ENCODE data around the gene ZCCHC10.
"Not testable (repeated sequence)": the region's sequence is repeated elsewhere in the genome, so short reads cannot be mapped to it uniquely, and the experiment has no call there.

The ZCCHC10 gene

DNA sequence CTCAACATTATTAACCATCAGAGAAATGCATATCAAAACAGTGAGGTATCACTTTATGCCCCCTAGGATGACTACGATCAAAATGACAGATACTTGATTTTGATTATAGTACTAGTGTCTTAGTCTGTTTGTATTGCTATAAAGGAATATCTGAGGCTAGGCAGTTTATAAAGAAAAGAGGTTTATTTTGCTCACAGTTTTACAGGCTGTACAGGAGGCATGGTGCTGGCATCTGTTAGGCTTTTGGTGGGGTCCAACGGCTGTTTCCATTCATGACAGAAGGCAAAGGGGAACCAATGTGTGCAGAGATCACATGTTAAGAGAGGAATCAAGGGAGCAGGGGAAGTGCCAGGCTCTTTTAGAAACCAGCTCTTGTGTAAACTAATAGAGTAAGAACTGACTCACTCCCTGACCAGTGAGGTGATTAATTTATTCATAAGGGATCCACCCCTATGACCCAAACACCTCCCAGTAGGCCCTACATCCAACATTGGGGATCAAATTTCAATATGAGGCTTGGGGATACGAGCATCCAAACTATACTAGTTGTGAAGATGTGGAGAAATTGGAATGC, 46.9 kb downstream of the ZCCHC10 start:
- no peak for DNase-seq (ENCODE audit: low read depth in 2 of 2)

DNA sequence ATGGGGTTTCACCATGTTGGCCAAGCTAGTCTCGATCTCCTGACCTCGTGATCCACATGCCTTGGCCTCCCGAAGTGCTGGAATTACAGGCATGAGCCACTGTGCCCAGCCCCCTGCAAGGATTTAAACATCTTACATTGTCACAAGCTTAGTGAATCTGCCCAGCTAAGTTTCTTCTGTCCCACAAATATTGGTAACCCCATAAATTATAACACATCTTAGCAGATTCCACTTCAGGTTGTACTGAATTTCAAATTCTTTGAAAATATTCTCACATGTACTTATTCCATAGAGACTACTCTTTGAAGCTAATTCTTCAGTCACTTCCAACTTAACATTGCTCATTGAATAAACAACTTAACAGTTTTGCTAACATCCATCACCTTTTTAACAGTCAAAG, 49.5 kb downstream of the ZCCHC10 start:
- DNase-seq (ENCODE audit: low read depth in 2 of 2) = no peak

DNA sequence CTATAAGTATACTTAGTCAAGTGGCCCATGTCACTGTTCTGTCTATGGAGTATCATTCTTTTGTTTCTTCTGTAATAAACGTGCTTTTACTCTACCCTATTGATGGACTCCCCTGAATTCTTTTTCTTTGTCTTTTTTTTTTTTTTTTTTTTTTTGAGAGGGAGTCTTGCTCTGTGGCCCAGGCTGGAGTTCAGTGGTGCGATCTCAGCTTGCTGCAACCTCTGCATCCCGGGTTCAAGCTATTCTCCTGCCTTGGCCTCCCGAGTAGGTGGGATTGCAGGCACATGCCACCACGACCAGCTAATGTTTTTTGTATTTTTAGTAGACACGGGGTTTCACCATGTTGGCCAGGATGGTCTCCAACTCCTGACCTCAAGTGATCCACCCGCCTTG, 53.9 kb downstream of the ZCCHC10 start:
- not testable (repeated sequence) for DNase-seq (ENCODE audit: low read depth in 2 of 2)

DNA sequence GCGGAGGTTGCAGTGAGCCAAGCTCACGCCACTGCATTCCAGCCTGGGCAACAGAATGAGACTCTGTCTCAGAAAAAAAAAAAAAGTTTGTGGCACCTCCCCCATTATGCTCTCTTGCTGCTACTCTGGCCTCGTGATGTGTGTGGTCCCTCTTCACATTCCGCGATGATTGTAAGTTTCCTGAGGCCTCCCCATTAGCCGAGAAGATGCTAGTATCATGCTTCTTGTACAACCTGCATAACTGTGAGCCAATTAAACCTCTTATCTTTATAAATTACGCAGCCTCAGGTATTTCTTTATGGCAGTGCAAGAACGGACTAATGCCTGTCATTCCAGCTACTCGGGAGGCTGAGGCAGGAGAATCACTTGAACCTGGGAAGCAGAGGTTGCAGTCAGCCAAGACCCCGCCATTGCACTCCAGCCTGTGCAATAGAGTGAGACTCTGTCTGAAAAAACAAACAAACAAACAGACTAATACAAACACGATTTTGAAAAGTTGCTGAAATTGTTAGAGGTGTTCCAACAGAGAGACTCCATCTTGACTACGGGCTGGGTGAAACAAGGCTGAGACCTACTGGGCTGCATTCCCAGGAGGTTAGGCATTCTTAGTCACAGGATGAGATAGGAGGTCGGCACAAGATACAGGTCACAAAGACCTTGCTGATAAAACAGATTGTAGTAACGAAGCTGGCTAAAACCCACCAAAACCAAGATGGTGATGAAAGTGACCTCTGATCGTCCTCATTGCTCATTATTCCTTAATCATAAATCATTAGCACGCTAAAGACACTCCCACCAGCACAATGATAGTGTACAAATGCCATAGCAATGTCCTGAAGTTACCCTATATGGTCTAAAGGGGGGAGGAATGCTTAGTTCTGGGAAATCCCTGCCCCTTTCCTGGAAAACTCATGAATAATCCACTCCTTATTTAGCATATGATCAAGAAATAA, 54.6 kb downstream of the ZCCHC10 start:
- no peak for DNase-seq (ENCODE audit: low read depth in 2 of 2)

DNA sequence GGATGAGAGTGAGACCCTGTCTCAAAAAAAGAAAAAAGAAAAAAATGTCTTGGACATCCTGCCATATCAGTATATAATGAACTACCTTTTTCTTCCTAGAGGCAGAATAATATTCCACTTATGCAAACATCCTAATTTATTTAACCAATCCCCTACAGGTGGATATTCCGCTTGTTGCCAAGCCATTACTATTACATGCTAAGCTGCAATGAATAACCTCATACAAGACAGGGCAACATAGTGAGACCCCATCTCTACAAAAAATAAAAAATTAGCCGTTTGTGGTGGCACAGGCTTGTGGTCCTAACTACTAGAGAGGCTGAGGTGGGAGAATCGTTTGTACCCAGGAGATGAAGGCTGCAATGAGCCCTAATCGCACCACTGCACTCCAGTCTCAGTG, 61.2 kb downstream of the ZCCHC10 start:
- DNase-seq (ENCODE audit: low read depth in 2 of 2) = no peak

DNA sequence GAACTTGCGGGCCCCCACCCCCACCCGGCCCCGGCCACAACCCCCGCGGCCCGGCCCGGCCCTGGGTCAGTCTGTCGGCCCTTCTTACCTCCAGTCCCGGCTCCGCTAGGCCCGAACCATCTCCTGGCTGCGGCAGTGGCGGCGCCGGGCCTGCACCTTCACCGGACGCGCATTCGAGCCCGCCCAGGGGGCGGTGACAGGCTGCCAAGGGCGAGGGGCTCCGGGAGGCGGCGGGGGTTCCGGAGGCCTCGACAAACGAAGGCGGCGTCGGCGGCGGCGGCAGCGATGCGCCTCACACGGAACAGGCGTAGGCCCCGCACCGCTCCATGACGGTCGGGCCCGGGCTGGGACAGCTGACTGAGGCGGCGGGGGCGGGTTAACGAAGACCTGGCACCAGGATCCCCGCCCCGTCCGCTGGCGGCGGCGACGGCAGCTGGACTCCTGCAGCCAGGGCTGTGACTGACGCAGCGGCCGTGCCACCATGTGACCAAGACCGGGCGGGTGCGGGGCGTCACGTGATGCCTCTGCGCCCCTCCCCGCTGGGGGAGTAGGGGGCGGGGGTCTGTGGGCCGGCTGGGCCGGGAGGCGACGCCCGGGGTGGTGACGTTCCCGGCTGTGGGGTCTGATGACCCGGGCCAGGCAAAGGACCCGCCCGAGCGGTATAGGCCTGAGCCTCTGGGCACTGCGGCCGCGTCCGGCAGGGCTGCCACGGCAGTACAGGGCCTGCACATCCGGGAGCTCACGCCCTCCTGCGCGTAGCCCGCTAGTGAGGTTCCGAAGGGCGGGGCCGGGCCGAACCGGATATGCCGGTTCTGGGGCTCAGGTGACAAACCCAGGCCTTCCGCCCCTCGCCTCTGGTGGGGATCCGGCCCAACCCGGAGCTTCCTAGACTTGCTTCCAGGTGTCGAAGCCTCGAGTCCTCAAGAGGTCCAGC, 62.9 kb downstream of the ZCCHC10 start, which contains the start of gene AFF4:
Gene AFF4, minus strand, starts transcription at position 464 of the 934 bp plus-strand sequence. CDS start 26,445 bp downstream, outside the sequence.
- DNase-seq (ENCODE audit: low read depth in 2 of 2) = peak; percentile 80 to 87

DNA sequence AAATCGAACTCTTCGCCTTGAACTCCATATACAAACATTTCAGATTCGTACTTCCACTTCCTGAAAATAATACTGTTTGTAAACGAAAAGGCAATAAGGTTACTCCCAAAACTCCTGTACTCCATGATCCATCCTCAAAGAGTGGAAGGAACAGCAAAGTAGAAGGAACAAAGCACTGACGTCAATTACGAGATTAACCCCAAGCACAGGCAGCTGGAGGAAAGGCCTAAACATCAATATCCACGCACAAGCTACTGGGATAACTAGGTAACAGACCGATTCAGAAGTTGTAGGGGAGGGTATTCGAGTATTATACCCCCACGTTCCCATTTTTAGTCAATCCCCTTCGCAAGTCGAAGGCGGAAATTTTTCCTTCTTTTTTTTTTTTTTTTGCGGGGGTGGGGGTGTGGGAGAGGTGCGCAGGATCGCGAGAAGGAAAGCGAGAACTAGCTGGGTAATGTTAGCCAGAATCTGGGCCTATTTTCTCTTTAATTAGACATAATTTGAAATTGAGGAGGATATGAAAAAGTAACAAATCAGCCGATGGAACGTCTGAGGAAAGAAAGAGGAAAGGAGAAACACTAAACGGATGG, 63.8 kb downstream of the ZCCHC10 start:
- no peak for DNase-seq (ENCODE audit: low read depth in 2 of 2)

DNA sequence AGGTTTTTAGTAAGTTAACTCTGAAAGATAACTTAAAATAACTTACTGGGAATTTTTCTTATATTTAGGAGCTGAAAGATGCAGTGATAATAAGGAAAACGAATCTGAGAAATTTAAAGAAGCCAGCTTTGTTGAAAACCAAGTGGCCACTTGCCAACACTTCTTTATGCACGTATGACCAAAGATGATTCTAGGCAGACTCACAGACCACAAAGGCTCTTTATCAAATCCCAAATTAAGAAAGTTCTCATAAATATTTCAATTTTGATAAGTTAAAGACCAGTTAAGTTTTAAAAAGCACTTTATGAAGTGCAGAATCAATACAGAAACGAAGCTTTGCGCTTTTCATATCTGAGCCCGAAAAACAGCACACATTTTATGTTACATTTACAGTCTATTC, 64.5 kb downstream of the ZCCHC10 start:
- no peak for DNase-seq (ENCODE audit: low read depth in 2 of 2)

DNA sequence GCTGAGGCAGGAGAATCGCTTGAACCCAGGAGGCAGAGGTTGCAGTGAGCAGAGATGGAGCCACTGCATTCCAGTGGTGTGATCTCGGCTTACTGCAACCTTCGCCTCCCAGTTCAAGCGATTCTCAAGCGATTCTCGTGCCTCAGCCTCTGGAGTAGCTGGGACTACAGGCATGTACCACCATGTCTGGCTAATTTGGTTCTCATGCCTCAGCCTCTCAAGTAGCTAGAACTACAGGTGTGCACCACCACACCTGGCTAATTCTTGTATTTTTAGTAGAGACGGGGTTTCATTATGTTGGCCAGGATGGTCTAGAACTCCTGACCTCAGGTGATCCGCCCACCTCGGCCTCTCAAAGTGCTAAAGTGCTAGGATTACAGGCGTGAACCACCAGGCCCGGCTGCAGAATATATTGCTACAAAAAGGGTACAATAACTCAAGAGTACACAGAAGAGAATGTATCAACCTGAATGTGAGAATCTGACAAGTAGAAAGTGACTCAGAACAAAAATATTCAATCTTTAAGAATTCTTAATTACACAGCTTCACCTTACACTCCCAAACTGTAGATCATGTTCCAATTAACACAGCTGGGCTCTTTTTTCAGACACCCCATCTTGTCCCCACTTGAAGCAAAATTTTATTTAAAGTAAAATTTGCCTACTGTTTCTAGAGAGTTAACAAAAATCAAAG, 65.1 kb downstream of the ZCCHC10 start:
- not testable (repeated sequence) for DNase-seq (ENCODE audit: low read depth in 2 of 2)

DNA sequence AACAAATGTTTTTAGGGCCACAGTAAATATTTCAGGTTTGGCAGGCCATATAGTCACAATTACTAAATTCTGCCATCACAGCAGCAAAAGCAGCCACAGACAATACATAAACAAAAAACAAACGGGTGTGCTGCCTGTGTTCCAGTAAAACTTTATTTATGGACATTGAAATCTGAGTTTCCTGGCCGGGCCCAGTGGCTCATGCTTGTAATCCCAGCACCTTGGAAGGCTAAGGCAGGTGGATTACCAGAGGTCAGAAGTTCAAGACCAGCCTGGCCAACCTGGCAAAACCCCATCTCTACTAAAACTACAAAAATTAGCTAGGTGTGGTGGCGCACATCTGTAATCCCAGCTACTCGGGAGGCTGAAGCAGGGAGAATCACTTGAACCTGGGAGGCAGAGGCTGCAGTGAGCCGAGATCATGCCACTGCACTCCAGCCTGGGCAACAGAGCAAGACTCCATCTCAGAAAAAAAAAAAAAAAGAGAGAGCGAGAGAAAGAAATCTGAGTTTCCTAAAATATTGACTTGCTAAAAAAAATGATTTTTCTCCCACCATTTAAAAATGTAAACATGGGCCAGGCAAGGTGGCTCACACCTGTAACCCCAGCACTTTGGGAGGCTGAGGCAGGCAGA, 70.1 kb downstream of the ZCCHC10 start:
- DNase-seq (ENCODE audit: low read depth in 2 of 2) = not testable (repeated sequence)

DNA sequence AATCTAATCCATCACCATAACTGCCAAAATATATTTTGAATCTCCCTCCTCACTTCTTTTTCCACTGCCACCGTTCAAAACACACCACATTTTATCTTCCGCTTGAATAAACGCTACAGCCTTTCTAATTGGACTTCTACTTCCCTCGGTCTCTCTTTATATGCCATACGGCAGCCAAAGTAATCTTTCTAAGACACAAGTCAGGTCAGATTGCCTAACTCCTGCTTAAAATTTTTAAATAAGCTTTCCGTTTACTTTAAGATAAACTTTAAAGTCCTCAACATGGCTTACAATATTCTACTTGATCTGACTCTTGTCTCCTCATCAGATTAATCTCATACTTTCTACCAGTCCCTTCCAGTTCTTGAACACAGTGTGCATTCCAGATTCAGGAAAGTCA, 72.6 kb downstream of the ZCCHC10 start:
- DNase-seq (ENCODE audit: low read depth in 2 of 2) = no peak

DNA sequence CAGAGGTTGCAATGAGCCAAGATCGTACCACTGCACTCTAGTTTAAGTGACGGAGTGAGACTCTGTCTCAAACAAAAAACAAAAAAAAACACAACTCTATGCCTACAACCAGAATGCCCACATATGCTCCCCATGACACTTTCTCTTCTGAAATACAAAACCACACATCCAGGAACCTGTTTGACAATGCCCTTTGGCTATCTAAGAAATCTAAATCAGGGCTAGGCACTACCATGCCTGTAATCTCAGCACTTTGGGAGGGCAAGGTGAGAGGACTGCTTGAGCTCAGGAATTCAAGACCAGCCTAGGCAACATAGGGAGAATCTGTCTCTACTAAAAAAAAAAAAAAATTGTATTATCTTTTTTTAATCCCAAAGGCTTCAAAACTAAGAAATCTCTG, 73.5 kb downstream of the ZCCHC10 start:
- DNase-seq (ENCODE audit: low read depth in 2 of 2) = no peak

DNA sequence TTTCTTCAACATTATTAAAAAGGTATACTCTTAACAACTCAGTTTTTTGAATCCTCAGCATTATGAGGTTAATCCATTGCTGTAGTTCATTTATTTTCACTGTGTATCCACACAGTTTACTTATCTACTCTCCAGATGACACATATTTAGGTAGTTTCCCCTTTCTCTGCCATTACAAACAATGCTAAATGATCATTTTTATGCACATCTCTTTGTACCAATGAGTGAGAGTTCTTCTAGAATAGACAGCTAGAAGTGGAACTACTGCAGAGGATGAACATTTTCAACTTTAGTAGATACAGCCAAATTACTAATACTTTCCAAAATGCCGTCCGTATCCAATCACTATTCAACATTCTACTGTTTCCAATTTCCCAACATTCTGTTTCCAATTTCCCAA, 74.5 kb downstream of the ZCCHC10 start:
- DNase-seq (ENCODE audit: low read depth in 2 of 2) = no peak

DNA sequence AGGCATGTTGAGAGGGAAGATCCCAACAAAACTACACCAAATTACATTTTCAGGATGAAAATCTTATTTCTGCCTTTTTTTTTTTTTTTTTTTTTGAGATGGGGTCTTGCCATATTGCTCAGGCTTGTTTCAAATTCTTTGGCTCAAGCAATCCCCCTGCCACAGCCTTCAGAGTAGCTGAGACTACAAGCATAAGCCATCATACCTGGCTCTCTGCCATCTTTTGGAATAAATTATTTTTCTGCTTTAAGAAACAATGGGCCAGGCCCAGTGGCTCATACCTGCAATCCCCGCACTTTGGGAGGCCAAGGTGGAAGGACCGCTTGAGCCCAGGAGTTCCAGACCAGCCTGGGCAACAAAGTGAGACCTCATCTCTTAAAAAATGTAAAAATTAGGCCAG, 77.2 kb downstream of the ZCCHC10 start:
- no peak for DNase-seq (ENCODE audit: low read depth in 2 of 2)

DNA sequence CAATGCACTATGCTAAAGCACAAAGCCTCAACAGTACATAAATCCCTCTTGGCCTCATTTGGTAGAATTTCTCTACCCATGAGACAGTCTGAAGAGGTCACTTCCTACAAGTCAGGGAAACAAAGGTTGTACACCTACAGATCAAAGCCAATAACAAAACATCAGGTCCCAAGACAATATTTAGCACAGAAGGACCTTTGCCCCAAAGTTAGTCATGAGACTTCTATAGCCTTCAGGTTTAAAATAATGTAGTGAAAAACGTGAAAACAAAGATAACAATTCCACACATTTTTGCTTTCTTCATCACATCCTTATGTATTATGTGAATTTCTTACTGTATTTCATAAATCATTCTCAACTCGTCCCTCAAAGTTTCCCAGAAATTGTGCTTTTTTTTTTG, 78.7 kb downstream of the ZCCHC10 start:
- no peak for DNase-seq (ENCODE audit: low read depth in 2 of 2)

All from stimulated activated CD4-positive, alpha-beta T cell treated with anti-CD3 and anti-CD28 coated beads, Interleukin-4, amount 100 ng/mL, for 48 hours (primary cell).